Neural cell (in vitro differentiated cells): ENCODE measurements around the gene STARD10. TPM values are rescaled to one million over a fixed set of nuclear protein-coding genes. Genes with fewer than 3 reads are reported as not detected.

Source experiments
- H2AFZ ChIP-seq: fragments of 200-600, 300-800 bp; sonication (generic), shearing (Covaris generic); 2 replicates; pipeline ENCODE4 v1.6.0; 2014; ENCODE audit warnings: low read depth, mild to moderate bottlenecking, antibody characterized with exemption, low read length, moderate library complexity
- H3F3A ChIP-seq: fragments of 200-600 bp; shearing (Covaris generic); 2 replicates; pipeline ENCODE4 v1.6.1; 2016; ENCODE audit warnings: mild to moderate bottlenecking, moderate library complexity, mixed read lengths, antibody characterized with exemption, low read length; ENCODE audit not compliant: insufficient read depth, poor library complexity, severe bottlenecking
- H3K27ac ChIP-seq: fragments of 200-600, 300-800 bp; sonication (generic), shearing (Covaris generic); 2 replicates; pipeline ENCODE4 v1.5.1; 2014; ENCODE audit warnings: mild to moderate bottlenecking, low read length, moderate library complexity
- H3K27me3 ChIP-seq: fragments of 300-800, 200-600 bp; sonication (generic), shearing (Covaris generic); 2 replicates; pipeline ENCODE4 v1.6.0; 2014; ENCODE audit warnings: mild to moderate bottlenecking, low read depth, low read length, moderate library complexity; ENCODE audit not compliant: insufficient read depth
- H3K36me3 ChIP-seq: fragments of 300-800, 200-600 bp; sonication (generic), shearing (Covaris generic); 2 replicates; pipeline ENCODE4 v1.5.1; 2014; ENCODE audit warnings: mild to moderate bottlenecking, antibody characterized with exemption, low read length, moderate library complexity; ENCODE audit not compliant: insufficient read depth
- H3K4me2 ChIP-seq: fragments of 300-800, 200-600 bp; sonication (generic), shearing (Covaris generic); 2 replicates; pipeline ENCODE4 v1.6.0; 2014; ENCODE audit warnings: mild to moderate bottlenecking, low read length
- H3K4me3 ChIP-seq: fragments of 300-800, 200-600 bp; sonication (generic), shearing (Covaris generic); 2 replicates; pipeline ENCODE4 v1.5.1; 2014; ENCODE audit warnings: mild to moderate bottlenecking, low read length, moderate library complexity
- H3K79me2 ChIP-seq: fragments of 200-600 bp; shearing (Covaris generic); replicated peaks from 2 replicates; pipeline ENCODE4 v1.6.0; 2014; ENCODE audit warnings: mild to moderate bottlenecking, low read length, moderate library complexity; ENCODE audit not compliant: insufficient read depth
- H3K9ac ChIP-seq: fragments of 300-800, 200-600 bp; sonication (generic), shearing (Covaris generic); 2 replicates; pipeline ENCODE4 v1.6.1; 2016; ENCODE audit warnings: mild to moderate bottlenecking, low read length, mixed read lengths
- H3K9me2 ChIP-seq: fragments of 200-600 bp; shearing (Covaris generic); 2 replicates; pipeline ENCODE4 v1.6.1; 2016; ENCODE audit warnings: mild to moderate bottlenecking, low read length, mixed read lengths; ENCODE audit not compliant: insufficient read depth
- H3K9me3 ChIP-seq: fragments of 200-600, 300-800 bp; sonication (generic), shearing (Covaris generic); 2 replicates; pipeline ENCODE4 v1.6.1; 2016; ENCODE audit warnings: mild to moderate bottlenecking, mixed run types, low read length, moderate library complexity, mixed read lengths
- H4K20me1 ChIP-seq: fragments of 200-600 bp; shearing (Covaris generic); 2 replicates; pipeline ENCODE4 v1.6.1; 2016; ENCODE audit warnings: mild to moderate bottlenecking, mixed run types; ENCODE audit not compliant: insufficient read depth
- CTCF ChIP-seq: fragments of 450-650 bp; IDR thresholded peaks from 2 replicates; pipeline ENCODE4 v1.5.1; 2014; ENCODE audit warnings: antibody characterized with exemption, mild to moderate bottlenecking, moderate library complexity; ENCODE audit not compliant: poor library complexity, severe bottlenecking
- EP300 ChIP-seq: fragments of 450-650 bp; conservative IDR thresholded peaks from 2 replicates; pipeline ENCODE4 v1.6.1; 2014; ENCODE audit warnings: antibody characterized with exemption, mild to moderate bottlenecking, moderate library complexity; ENCODE audit not compliant: poor library complexity, severe bottlenecking
- EZH2 ChIP-seq: fragments of 200-600, 300-800 bp; shearing (Covaris generic), sonication (generic); IDR thresholded peaks from 2 replicates; pipeline ENCODE4 v1.6.1; 2014; ENCODE audit warnings: antibody characterized with exemption, low read length, borderline replicate concordance, mild to moderate bottlenecking; ENCODE audit not compliant: insufficient read depth, poor library complexity, severe bottlenecking
- MXI1 ChIP-seq: fragments of 450-650 bp; conservative IDR thresholded peaks from 2 replicates; pipeline ENCODE4 v1.6.1; 2014; ENCODE audit warnings: antibody characterized with exemption, mild to moderate bottlenecking; ENCODE audit not compliant: poor library complexity, severe bottlenecking
- POLR2AphosphoS5 ChIP-seq: IDR thresholded peaks from 2 replicates; pipeline ENCODE4 v1.6.1; 2012
- RAD21 ChIP-seq: fragments of 450-650 bp; conservative IDR thresholded peaks from 2 replicates; pipeline ENCODE4 v1.6.1; 2014; ENCODE audit warnings: antibody characterized with exemption, mild to moderate bottlenecking, moderate library complexity
- REST ChIP-seq: IDR thresholded peaks from 2 replicates; pipeline ENCODE4 v1.6.1; 2012; ENCODE audit warnings: borderline replicate concordance
- SMC3 ChIP-seq: fragments of 450-650 bp; conservative IDR thresholded peaks from 2 replicates; pipeline ENCODE4 v1.6.1; 2014; ENCODE audit warnings: antibody characterized with exemption, mild to moderate bottlenecking, moderate library complexity; ENCODE audit not compliant: poor library complexity
- TAF1 ChIP-seq: IDR thresholded peaks from 2 replicates; pipeline ENCODE4 v1.6.1; 2012; ENCODE audit warnings: low read depth
- polyA plus RNA-seq: library from polyadenylated mRNA; depleted of rRNA; stranded (reverse); fragments of >200 nt; gene quantifications from 2 replicates; pipeline ENCODE4 v1.2.3, GENCODE V29; 2014

STARD10 gene
- polyA plus RNA-seq, 1 donor from 2014 or later: 29.0 TPM

- Histone ChIP-seq H3K27ac (no peak overlapping the region), H3K9me3 (no peaks in the 10 kb centered on the region), H3K9me2 (no peaks in the 10 kb centered on the region), H3K27me3 (no peaks in the 10 kb centered on the region), H4K20me1 (no peaks in the 10 kb centered on the region), H2AFZ (no peak overlapping the region), H3K9ac (no peak overlapping the region), H3K36me3 (no peaks in the 10 kb centered on the region), H3K4me3 (no peak overlapping the region), H3F3A (no peaks in the 10 kb centered on the region), H3K4me2 (no peak overlapping the region), H3K79me2 (no peaks in the 10 kb centered on the region)
- TF ChIP-seq SMC3: no peak
- no peak for TF ChIP-seq EP300
- TF ChIP-seq EZH2: no peak
- no peak for TF ChIP-seq POLR2AphosphoS5
- no peak for TF ChIP-seq RAD21
- TF ChIP-seq TAF1: no peak
- TF ChIP-seq REST: no peak
- TF ChIP-seq CTCF: no peak
- no peak for TF ChIP-seq MXI1
Measured at GRCh38 chr11:72817966-72818365, 24.1 kb upstream of the STARD10 start.

- H3K9me2 ChIP-seq: no peaks in the 10 kb centered on the region
- TF ChIP-seq CTCF (no peak), POLR2AphosphoS5 (no peak), EP300 (no peak), RAD21 (no peak), TAF1 (no peak), SMC3 (no peak), REST (no peak), EZH2 (no peak), MXI1 (no peak)
- no peak overlapping the region for H3K4me3 ChIP-seq
- H3K9me3 ChIP-seq: no peaks in the 10 kb centered on the region
- H3F3A ChIP-seq: no peaks in the 10 kb centered on the region
- no peaks in the 10 kb centered on the region for H4K20me1 ChIP-seq
- H3K79me2 ChIP-seq: no peaks in the 10 kb centered on the region
- no peak overlapping the region for H2AFZ ChIP-seq
- H3K36me3 ChIP-seq: no peaks in the 10 kb centered on the region
- no peak overlapping the region for H3K9ac ChIP-seq
- H3K27ac ChIP-seq: no peak overlapping the region
- no peaks in the 10 kb centered on the region for H3K27me3 ChIP-seq
- no peak overlapping the region for H3K4me2 ChIP-seq
Measured at GRCh38 chr11:72816404-72816990, 22.6 kb upstream of the STARD10 start.
